Stimulated activated CD4-positive, alpha-beta T cell treated with anti-CD3 and anti-CD28 coated beads, Interleukin-2, amount 100 ng/mL, for 24 hours (primary cell): ENCODE measurements around the gene PRR5.
"Not testable (repeated sequence)": the region's sequence is repeated elsewhere in the genome, so short reads cannot be mapped to it uniquely, and the experiment has no call there.

Source experiments
- DNase-seq, 2 donors: peaks; one replicate each; pipeline ENCODE4 v3.0.0-alpha.2; 2020

The PRR5 gene

GRCh38 chr22:44701824-44702478, at the start of gene PRR5:
PRR5 (plus strand) TSS chr22:44702204; CDS start chr22:44702475, 271 bp downstream.
- peak; percentile 76 to 77 for DNase-seq

- not testable (repeated sequence) for DNase-seq
Observed at GRCh38 chr22:44652866-44653265, 49.1 kb upstream of the PRR5 start.

- no peak for DNase-seq
Observed at GRCh38 chr22:44658311-44658953, 43.6 kb upstream of the PRR5 start.

GRCh38 chr22:44659140-44659539, 42.9 kb upstream of the PRR5 start:
- no peak for DNase-seq

GRCh38 chr22:44660051-44660830, 41.8 kb upstream of the PRR5 start:
- DNase-seq, result no peak

GRCh38 chr22:44661070-44661469, 40.9 kb upstream of the PRR5 start:
- no peak for DNase-seq

- no peak for DNase-seq
Observed at GRCh38 chr22:44661659-44662569, 40.1 kb upstream of the PRR5 start.

- DNase-seq, result no peak
Observed at GRCh38 chr22:44663256-44663999, 38.6 kb upstream of the PRR5 start.

GRCh38 chr22:44664149-44664548, 37.9 kb upstream of the PRR5 start:
- peak; percentile 41 to 48 for DNase-seq

- DNase-seq, result no peak
Observed at GRCh38 chr22:44665115-44665514, 36.9 kb upstream of the PRR5 start.

- no peak for DNase-seq
Observed at GRCh38 chr22:44666207-44666585, 35.8 kb upstream of the PRR5 start.

- no peak for DNase-seq
Observed at GRCh38 chr22:44667276-44667675, 34.7 kb upstream of the PRR5 start.

GRCh38 chr22:44667829-44668189, 34.2 kb upstream of the PRR5 start:
- peak; percentile 47 to 60 for DNase-seq

- DNase-seq, result peak in 1 of 2 donors; percentile 36
Observed at GRCh38 chr22:44668190-44668885, 33.7 kb upstream of the PRR5 start.

- no peak for DNase-seq
Observed at GRCh38 chr22:44668886-44669521, 33.0 kb upstream of the PRR5 start.

GRCh38 chr22:44669561-44669976, 32.4 kb upstream of the PRR5 start:
- no peak for DNase-seq

- DNase-seq, result no peak
Observed at GRCh38 chr22:44670220-44670988, 31.6 kb upstream of the PRR5 start.

- DNase-seq, result no peak
Observed at GRCh38 chr22:44671742-44672141, 30.3 kb upstream of the PRR5 start.

GRCh38 chr22:44672632-44673031, 29.4 kb upstream of the PRR5 start:
- DNase-seq, result no peak

GRCh38 chr22:44673406-44673805, 28.6 kb upstream of the PRR5 start:
- DNase-seq, result no peak
